IMR-90 (cell line): ENCODE data around the gene RFC2. TPM values are rescaled to one million over a fixed set of nuclear protein-coding genes. Genes with fewer than 3 reads are reported as not detected.

Source experiments
- ATAC-seq: fragments of 200-7000 bp; cut with Tn5 transposase; 2 replicates; pipeline ENCODE4 v1.9.1; 2020; ENCODE audit warnings: low read depth, mild to moderate bottlenecking, moderate library complexity
- BruUV-seq: library from RNA; stranded (reverse); fragments of 400-500 nt; replicated peaks from 2 replicates; lab custom pipeline; 2021; lab: Mats Ljungman, UMichigan
- CTCF ChIA-PET: fragments of 300-600 bp; formaldehyde crosslinking; extraction: SDS; loops from one replicate; lab custom pipeline; 2021; ENCODE audit warnings: antibody characterized with exemption; lab: Yijun Ruan, JAX
- POLR2A ChIA-PET: fragments of 300-600 bp; sonication (Branson Sonifier 250); formaldehyde crosslinking; loops from one replicate; lab custom pipeline; 2022; ENCODE audit warnings: antibody characterized with exemption; ENCODE audit not compliant: unreplicated experiment; lab: Charles Lee
- DNase-seq: peaks from one replicate; pipeline ENCODE4 v3.0.0; 2013
- H2AFZ ChIP-seq: replicated peaks from 2 replicates; pipeline ENCODE3; 2013; ENCODE audit warnings: low read length, mild to moderate bottlenecking; ENCODE audit not compliant: poor library complexity
- H2AK5ac ChIP-seq: 2 replicates; pipeline ENCODE4 v1.6.1; 2013; ENCODE audit warnings: low read depth, low read length, inconsistent platforms
- H2AK9ac ChIP-seq: replicated peaks from 2 replicates; pipeline ENCODE3; 2013; ENCODE audit warnings: mild to moderate bottlenecking, low read depth, low read length, moderate library complexity; ENCODE audit not compliant: poor library complexity
- H2BK120ac ChIP-seq: 2 replicates; pipeline ENCODE4 v1.6.1; 2013; ENCODE audit warnings: low read depth, low read length, inconsistent platforms
- H2BK15ac ChIP-seq: 3 replicates; pipeline ENCODE4 v1.6.1; 2013; ENCODE audit warnings: low read depth, low read length, inconsistent platforms
- H2BK20ac ChIP-seq: 2 replicates; pipeline ENCODE4 v1.6.1; 2013; ENCODE audit warnings: low read depth, mild to moderate bottlenecking, inconsistent platforms, low read length, moderate library complexity
- H2BK5ac ChIP-seq: 2 replicates; pipeline ENCODE4 v1.6.1; 2013; ENCODE audit warnings: mild to moderate bottlenecking, low read depth, low read length, inconsistent platforms; ENCODE audit not compliant: poor library complexity, severe bottlenecking
- H3K14ac ChIP-seq: replicated peaks from 2 replicates; pipeline ENCODE4 v1.6.1; 2013; ENCODE audit warnings: low read depth, low read length, inconsistent platforms
- H3K18ac ChIP-seq: 2 replicates; pipeline ENCODE4 v1.6.1; 2013; ENCODE audit warnings: low read depth, low read length, control low read depth
- H3K23ac ChIP-seq: 2 replicates; pipeline ENCODE4 v1.6.1; 2013; ENCODE audit warnings: low read depth, low read length, inconsistent platforms
- H3K27ac ChIP-seq: 2 replicates; pipeline ENCODE4 v1.5.1; 2013; ENCODE audit warnings: mild to moderate bottlenecking, control low read depth, low read length; ENCODE audit not compliant: insufficient read depth
- H3K27me3 ChIP-seq: 2 replicates; pipeline ENCODE4 v1.6.1; 2013; ENCODE audit warnings: low read length; ENCODE audit not compliant: control insufficient read depth, insufficient read depth
- H3K36me3 ChIP-seq: 2 replicates; pipeline ENCODE4 v1.6.1; 2013; ENCODE audit warnings: low read length, mixed read lengths; ENCODE audit not compliant: control insufficient read depth, insufficient read depth
- H3K4ac ChIP-seq: 2 replicates; pipeline ENCODE4 v1.6.1; 2013; ENCODE audit warnings: low read depth, low read length, inconsistent platforms
- H3K4me1 ChIP-seq: 2 replicates; pipeline ENCODE4 v1.6.1; 2013; ENCODE audit warnings: low read length, mixed read lengths; ENCODE audit not compliant: control insufficient read depth, insufficient read depth
- H3K4me2 ChIP-seq: 2 replicates; pipeline ENCODE4 v1.6.1; 2013; ENCODE audit warnings: low read depth, mild to moderate bottlenecking, control low read depth, low read length, moderate library complexity
- H3K4me3 ChIP-seq: 2 replicates; pipeline ENCODE4 v1.5.1; 2013; ENCODE audit warnings: low read depth, mild to moderate bottlenecking, control low read depth, low read length, moderate library complexity; ENCODE audit not compliant: insufficient read depth
- H3K56ac ChIP-seq: 2 replicates; pipeline ENCODE4 v1.6.1; 2013; ENCODE audit warnings: low read length, inconsistent platforms; ENCODE audit not compliant: insufficient read depth; ENCODE audit errors: extremely low read depth
- H3K79me1 ChIP-seq, 2 experiments: 2 replicates each; pipeline ENCODE4 v1.6.1; 2013; ENCODE audit warnings: low read length in 2 of 2, inconsistent platforms in 1 of 2, low read depth in 1 of 2
- H3K9ac ChIP-seq: 2 replicates; pipeline ENCODE4 v1.6.1; 2013; ENCODE audit warnings: low read depth, low read length, control low read depth
- H3K9me1 ChIP-seq: 2 replicates; pipeline ENCODE4 v1.6.1; 2013; ENCODE audit warnings: low read length, inconsistent platforms; ENCODE audit not compliant: insufficient read depth
- H3K9me3 ChIP-seq: 2 replicates; pipeline ENCODE4 v1.6.1; 2013; ENCODE audit warnings: low read length; ENCODE audit not compliant: control insufficient read depth, insufficient read depth
- H4K20me1 ChIP-seq: 2 replicates; pipeline ENCODE4 v1.6.1; 2013; ENCODE audit warnings: low read length, inconsistent platforms; ENCODE audit not compliant: insufficient read depth
- H4K5ac ChIP-seq: 2 replicates; pipeline ENCODE4 v1.6.1; 2013; ENCODE audit warnings: mild to moderate bottlenecking, low read depth, low read length, control low read depth
- H4K8ac ChIP-seq, 2 experiments: 2 replicates each; pipeline ENCODE4 v1.6.1; 2013; ENCODE audit warnings: low read depth in 2 of 2, low read length in 2 of 2, control low read depth in 1 of 2, inconsistent platforms in 1 of 2
- H4K91ac ChIP-seq: 2 replicates; pipeline ENCODE4 v1.6.1; 2013; ENCODE audit warnings: low read depth, low read length, inconsistent platforms; ENCODE audit not compliant: insufficient read depth
- BHLHE40 ChIP-seq: fragments of 150-350 bp; IDR thresholded peaks from 2 replicates; pipeline ENCODE4 v1.6.1; 2016; ENCODE audit warnings: mild to moderate bottlenecking, low read depth, low read length
- CEBPB ChIP-seq: IDR thresholded peaks from 2 replicates; pipeline ENCODE4 v1.6.1; 2012; ENCODE audit warnings: low read depth, low read length, improper control_type of control experiment
- CHD1 ChIP-seq: IDR thresholded peaks from 2 replicates; pipeline ENCODE4 v1.6.1; 2012; ENCODE audit warnings: low read depth, low read length, improper control_type of control experiment
- FOS ChIP-seq: fragments of 150-350 bp; IDR thresholded peaks from 2 replicates; pipeline ENCODE4 v1.6.1; 2016; ENCODE audit warnings: low read depth, low read length
- MAFK ChIP-seq: IDR thresholded peaks from 2 replicates; pipeline ENCODE4 v1.6.1; 2012; ENCODE audit warnings: low read depth, low read length, improper control_type of control experiment
- MAZ ChIP-seq: IDR thresholded peaks from 2 replicates; pipeline ENCODE4 v1.6.1; 2012; ENCODE audit warnings: low read depth, mild to moderate bottlenecking, low read length, improper control_type of control experiment, moderate library complexity, borderline replicate concordance
- MXI1 ChIP-seq: IDR thresholded peaks from 2 replicates; pipeline ENCODE4 v1.6.1; 2012; ENCODE audit warnings: low read depth, mild to moderate bottlenecking, low read length, moderate library complexity, borderline replicate concordance
- NFE2L2 ChIP-seq: fragments of 150-350 bp; IDR thresholded peaks from 2 replicates; pipeline ENCODE4 v1.6.1; 2016; ENCODE audit warnings: low read depth, mild to moderate bottlenecking, low read length
- POLR2A ChIP-seq: IDR thresholded peaks from 2 replicates; pipeline ENCODE4 v1.6.1; 2012; ENCODE audit warnings: mild to moderate bottlenecking, low read depth, low read length
- RAD21 ChIP-seq: IDR thresholded peaks from 2 replicates; pipeline ENCODE4 v1.6.1; 2012; ENCODE audit warnings: low read length, improper control_type of control experiment
- RCOR1 ChIP-seq: IDR thresholded peaks from 2 replicates; pipeline ENCODE4 v1.6.1; 2012; ENCODE audit warnings: mild to moderate bottlenecking, low read length, improper control_type of control experiment; ENCODE audit not compliant: insufficient replicate concordance
- RFX5 ChIP-seq: IDR thresholded peaks from 2 replicates; pipeline ENCODE4 v1.8.0; 2012; ENCODE audit warnings: low read depth, mild to moderate bottlenecking, low read length, moderate library complexity
- SMC3 ChIP-seq: fragments of 150-350 bp; IDR thresholded peaks from 2 replicates; pipeline ENCODE4 v1.6.1; 2016; ENCODE audit warnings: low read depth, mild to moderate bottlenecking, antibody characterized with exemption, low read length, moderate library complexity
- WGBS, 2 experiments: methylation state at CpG; one replicate each; pipeline versions ENCODE4 v1.1.5 to v1.1.7; 2013; ENCODE audit warnings: missing lambda C conversion rate in 2 of 2; ENCODE audit not compliant: insufficient read length in 1 of 2; ENCODE audit errors: extremely low coverage in 2 of 2; 5-methylcytosine and 5-hydroxymethylcytosine counted together
- dilution Hi-C: fragments of 300-500 bp; cut with HindIII; formaldehyde crosslinking; loops from one replicate; pipeline ENCODE4 v1.14.3; 2018; ENCODE audit warnings: low sequenced_read_pairs; ENCODE audit not compliant: unreplicated experiment
- in situ Hi-C: fragments of 300-500 bp; cut with MboI; formaldehyde crosslinking; loops from 3 replicates; pipeline ENCODE4 v1.14.3; 2019; ENCODE audit warnings: low sequenced_read_pairs, inconsistent platforms, mixed read lengths
- intact Hi-C: fragments of 100-400 bp; cut with micrococcal nuclease; formaldehyde crosslinking; loops from 2 replicates; pipeline ENCODE4 v1.10.0; 2022
- polyA plus RNA-seq, 3 experiments: library from polyadenylated mRNA; depleted of rRNA; stranded (reverse); fragments of >200 nt; gene quantifications; 2 replicates each; pipeline ENCODE4 v1.2.3, GENCODE V29; 2012; ENCODE audit warnings: low replicate concordance in 1 of 3
- total RNA-seq: library from RNA; depleted of rRNA; stranded (reverse); fragments of >200 nt; gene quantifications from 2 replicates; pipeline ENCODE4 v1.2.3, GENCODE V29; 2012
- TF ChIP-seq, protein P1 (sequence below): fragments of 150-350 bp; IDR thresholded peaks from 2 replicates; pipeline ENCODE4 v1.6.1; 2016; ENCODE audit warnings: low read depth, mild to moderate bottlenecking, low read length, moderate library complexity, borderline replicate concordance
- TF ChIP-seq, protein P2 (sequence below): fragments of 150-350 bp; IDR thresholded peaks from 2 replicates; pipeline ENCODE4 v1.6.1; 2017; ENCODE audit warnings: mild to moderate bottlenecking, antibody characterized with exemption, low read length, low read depth
- TF ChIP-seq, protein P3 (sequence below): conservative IDR thresholded peaks from 2 replicates; pipeline ENCODE4 v1.5.1; 2012; ENCODE audit warnings: mild to moderate bottlenecking, low read depth, low read length, improper control_type of control experiment

Gene RFC2
- total and polyA plus RNA-seq, 2 of the 4 experiments (the other 2 are of a cell fraction) = 25.2 to 37.8 TPM

DNA sequence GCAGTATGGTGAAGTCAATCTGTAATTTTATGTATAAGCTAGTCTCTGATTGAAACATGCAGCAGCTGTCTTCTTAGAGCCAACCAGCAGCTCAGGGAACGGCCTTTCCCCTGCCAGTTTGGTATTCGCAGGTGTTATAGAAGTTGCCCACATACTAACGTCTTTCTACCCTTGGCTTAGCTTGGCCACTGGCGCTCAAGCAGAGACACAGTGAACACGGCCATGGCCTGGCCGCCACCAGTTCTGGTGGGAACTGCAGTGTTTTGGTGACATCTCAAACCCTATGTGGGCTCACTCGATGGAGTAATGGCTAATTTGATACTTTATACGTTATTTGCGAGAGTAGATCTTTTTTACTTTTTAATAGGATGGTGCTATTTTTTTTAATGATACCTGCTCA, 63.0 kb downstream of the RFC2 start:
- WGBS, 2 experiments = 100% methylated on average over 3 of the region's 9 CpGs; no CpG with 5 or more reads in 1 of the 2 experiments
- Histone ChIP-seq H3K27me3 (no peaks in the 10 kb centered on the region), H3K36me3 (peaks cover 57% of the 10 kb centered on the region), H4K91ac (no peak overlapping the region), H3K9me1 (peaks cover 8% of the 10 kb centered on the region; the same call in 1 of the 2 replicates), H2AFZ (no peak overlapping the region), H3K14ac (no peak overlapping the region), H3K18ac (no peak overlapping the region), H2AK5ac (no peak overlapping the region), H3K4ac (no peak overlapping the region), H3K9ac (no peak overlapping the region), H2BK5ac (no peak overlapping the region), H3K4me3 (no peak overlapping the region), H3K9me3 (no peaks in the 10 kb centered on the region), H3K79me1 (peaks cover 26 to 69% of the 10 kb centered on the region in 2 experiments), H2AK9ac (no peak overlapping the region), H2BK15ac (no peak overlapping the region), H3K4me1 (peaks cover 11% of the 10 kb centered on the region; the same call in 1 of the 2 replicates), H3K23ac (no peak overlapping the region), H2BK120ac (no peak overlapping the region), H4K8ac (no peak overlapping the region), H4K20me1 (peaks cover 57% of the 10 kb centered on the region), H2BK20ac (no peak overlapping the region), H3K4me2 (no peak overlapping the region), H3K27ac (no peak overlapping the region), H4K5ac (no peak overlapping the region), H3K56ac (no peak overlapping the region)
- BruUV-seq = no TSS peak
- no peak for ATAC-seq
- TF ChIP-seq NFE2L2 (no peak), POLR2A (no peak), RAD21 (no peak), BHLHE40 (no peak), RFX5 (no peak), RCOR1 (no peak), MAFK (no peak), MAZ (no peak), CEBPB (no peak), CHD1 (no peak), FOS (no peak), MXI1 (no peak), SMC3 (no peak)
- TF ChIP-seq, protein P1, sequence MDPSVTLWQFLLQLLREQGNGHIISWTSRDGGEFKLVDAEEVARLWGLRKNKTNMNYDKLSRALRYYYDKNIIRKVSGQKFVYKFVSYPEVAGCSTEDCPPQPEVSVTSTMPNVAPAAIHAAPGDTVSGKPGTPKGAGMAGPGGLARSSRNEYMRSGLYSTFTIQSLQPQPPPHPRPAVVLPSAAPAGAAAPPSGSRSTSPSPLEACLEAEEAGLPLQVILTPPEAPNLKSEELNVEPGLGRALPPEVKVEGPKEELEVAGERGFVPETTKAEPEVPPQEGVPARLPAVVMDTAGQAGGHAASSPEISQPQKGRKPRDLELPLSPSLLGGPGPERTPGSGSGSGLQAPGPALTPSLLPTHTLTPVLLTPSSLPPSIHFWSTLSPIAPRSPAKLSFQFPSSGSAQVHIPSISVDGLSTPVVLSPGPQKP = no peak
- TF ChIP-seq, protein P2, sequence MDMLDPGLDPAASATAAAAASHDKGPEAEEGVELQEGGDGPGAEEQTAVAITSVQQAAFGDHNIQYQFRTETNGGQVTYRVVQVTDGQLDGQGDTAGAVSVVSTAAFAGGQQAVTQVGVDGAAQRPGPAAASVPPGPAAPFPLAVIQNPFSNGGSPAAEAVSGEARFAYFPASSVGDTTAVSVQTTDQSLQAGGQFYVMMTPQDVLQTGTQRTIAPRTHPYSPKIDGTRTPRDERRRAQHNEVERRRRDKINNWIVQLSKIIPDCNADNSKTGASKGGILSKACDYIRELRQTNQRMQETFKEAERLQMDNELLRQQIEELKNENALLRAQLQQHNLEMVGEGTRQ = no peak
- TF ChIP-seq, protein P3, sequence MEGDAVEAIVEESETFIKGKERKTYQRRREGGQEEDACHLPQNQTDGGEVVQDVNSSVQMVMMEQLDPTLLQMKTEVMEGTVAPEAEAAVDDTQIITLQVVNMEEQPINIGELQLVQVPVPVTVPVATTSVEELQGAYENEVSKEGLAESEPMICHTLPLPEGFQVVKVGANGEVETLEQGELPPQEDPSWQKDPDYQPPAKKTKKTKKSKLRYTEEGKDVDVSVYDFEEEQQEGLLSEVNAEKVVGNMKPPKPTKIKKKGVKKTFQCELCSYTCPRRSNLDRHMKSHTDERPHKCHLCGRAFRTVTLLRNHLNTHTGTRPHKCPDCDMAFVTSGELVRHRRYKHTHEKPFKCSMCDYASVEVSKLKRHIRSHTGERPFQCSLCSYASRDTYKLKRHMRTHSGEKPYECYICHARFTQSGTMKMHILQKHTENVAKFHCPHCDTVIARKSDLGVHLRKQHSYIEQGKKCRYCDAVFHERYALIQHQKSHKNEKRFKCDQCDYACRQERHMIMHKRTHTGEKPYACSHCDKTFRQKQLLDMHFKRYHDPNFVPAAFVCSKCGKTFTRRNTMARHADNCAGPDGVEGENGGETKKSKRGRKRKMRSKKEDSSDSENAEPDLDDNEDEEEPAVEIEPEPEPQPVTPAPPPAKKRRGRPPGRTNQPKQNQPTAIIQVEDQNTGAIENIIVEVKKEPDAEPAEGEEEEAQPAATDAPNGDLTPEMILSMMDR = no peak
- in situ Hi-C loops = no loop called here
- DNase-seq = no peak
- intact Hi-C loops = no loop called here
- dilution Hi-C loops = no loop called here
- POLR2A ChIA-PET = no interaction called here
- CTCF ChIA-PET = no interaction called here
